NT2/D1 (cell line): Measurements from ENCODE around the gene ZNF620.

Source experiments
- DNase-seq: peaks from one replicate; pipeline ENCODE4 v3.0.0-alpha.2; 2011; ENCODE audit warnings: low read depth, low spot score
- H3K27me3 ChIP-seq: 2 replicates; pipeline ENCODE4 v1.6.0; 2011; ENCODE audit warnings: mild to moderate bottlenecking; ENCODE audit not compliant: insufficient read length, insufficient read depth
- H3K36me3 ChIP-seq: 2 replicates; pipeline ENCODE4 v1.6.1; 2011; ENCODE audit warnings: mild to moderate bottlenecking, low read length, mixed read lengths; ENCODE audit not compliant: insufficient read depth, insufficient read length
- H3K4me1 ChIP-seq: 2 replicates; pipeline ENCODE4 v1.5.1; 2011; ENCODE audit not compliant: insufficient read depth, insufficient read length
- H3K4me3 ChIP-seq: 2 replicates; pipeline ENCODE4 v1.5.1; 2011; ENCODE audit warnings: low read depth; ENCODE audit not compliant: insufficient read length
- H3K9ac ChIP-seq: 2 replicates; pipeline ENCODE4 v1.6.0; 2011; ENCODE audit warnings: low read depth; ENCODE audit not compliant: insufficient read length
- H3K9me3 ChIP-seq: 2 replicates; pipeline ENCODE4 v1.5.1; 2011; ENCODE audit warnings: mild to moderate bottlenecking, low read length; ENCODE audit not compliant: insufficient read depth
- SUZ12 ChIP-seq: IDR thresholded peaks from 2 replicates; pipeline ENCODE4 v1.6.1; 2011; ENCODE audit not compliant: insufficient read length, insufficient read depth; ENCODE audit errors: extremely low read depth
- YY1 ChIP-seq: IDR thresholded peaks from 2 replicates; pipeline ENCODE4 v1.6.1; 2011; ENCODE audit not compliant: insufficient read length, insufficient read depth
- ZNF274 ChIP-seq: IDR thresholded peaks from 2 replicates; pipeline ENCODE4 v1.6.1; 2011; ENCODE audit warnings: mild to moderate bottlenecking, low read depth, low read length

ZNF620 gene

GRCh38 chr3:40463579-40463978, 42.3 kb upstream of the ZNF620 start:
- TF ChIP-seq ZNF274 (no peak), SUZ12 (no peak), YY1 (no peak)
- no peak overlapping the region for H3K4me3 ChIP-seq
- H3K36me3 ChIP-seq = peaks cover 87% of the 10 kb centered on the region

GRCh38 chr3:40464339-40465110, 41.3 kb upstream of the ZNF620 start:
- H3K36me3 ChIP-seq = peaks cover 78% of the 10 kb centered on the region
- no peaks in the 10 kb centered on the region for H3K9me3 ChIP-seq
- no peak overlapping the region for H3K9ac ChIP-seq
- H3K4me3 ChIP-seq = no peak overlapping the region
- H3K27me3 ChIP-seq = no peaks in the 10 kb centered on the region
- no peak for TF ChIP-seq YY1
- TF ChIP-seq ZNF274 = no peak
- no peak for TF ChIP-seq SUZ12
- no peak for DNase-seq
- no peaks in the 10 kb centered on the region for H3K4me1 ChIP-seq

More at GRCh38 chr3:40463579-40463978, 42.3 kb upstream of the ZNF620 start:
- DNase-seq = no peak
- Histone ChIP-seq H3K4me1 (no peaks in the 10 kb centered on the region), H3K9me3 (no peaks in the 10 kb centered on the region), H3K9ac (no peak overlapping the region), H3K27me3 (no peaks in the 10 kb centered on the region)

DNA sequence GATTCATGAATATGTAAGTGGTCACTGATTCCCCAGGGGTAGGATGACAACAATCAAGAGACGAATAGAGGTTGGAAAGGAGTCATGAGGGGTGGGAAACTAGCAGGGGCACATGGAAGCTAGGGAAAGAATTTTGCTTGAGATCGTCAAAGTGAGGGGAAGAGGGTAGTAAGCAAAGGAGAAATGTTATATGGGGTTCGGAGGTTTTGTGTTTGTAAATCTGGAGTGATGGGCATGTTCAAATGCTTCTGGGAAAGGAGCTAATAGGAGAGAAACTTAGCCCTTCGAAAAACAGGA, 40.8 kb upstream of the ZNF620 start:
- Histone ChIP-seq H3K36me3 (peaks cover 74% of the 10 kb centered on the region), H3K27me3 (no peaks in the 10 kb centered on the region), H3K9ac (no peak overlapping the region), H3K4me1 (no peaks in the 10 kb centered on the region), H3K9me3 (no peaks in the 10 kb centered on the region), H3K4me3 (no peak overlapping the region)
- DNase-seq = no peak
- TF ChIP-seq ZNF274 (no peak), SUZ12 (no peak), YY1 (no peak)

- TF ChIP-seq SUZ12 (no peak), ZNF274 (no peak), YY1 (no peak)
- no peak overlapping the region for H3K9ac ChIP-seq
- H3K4me3 ChIP-seq = no peak overlapping the region
- no peaks in the 10 kb centered on the region for H3K27me3 ChIP-seq
- no peaks in the 10 kb centered on the region for H3K4me1 ChIP-seq
- no peak for DNase-seq
- H3K9me3 ChIP-seq = no peaks in the 10 kb centered on the region
- peaks cover 70% of the 10 kb centered on the region for H3K36me3 ChIP-seq
These were observed 40.4 kb upstream of the ZNF620 start for GRCh38 chr3:40465456-40465855.

DNA sequence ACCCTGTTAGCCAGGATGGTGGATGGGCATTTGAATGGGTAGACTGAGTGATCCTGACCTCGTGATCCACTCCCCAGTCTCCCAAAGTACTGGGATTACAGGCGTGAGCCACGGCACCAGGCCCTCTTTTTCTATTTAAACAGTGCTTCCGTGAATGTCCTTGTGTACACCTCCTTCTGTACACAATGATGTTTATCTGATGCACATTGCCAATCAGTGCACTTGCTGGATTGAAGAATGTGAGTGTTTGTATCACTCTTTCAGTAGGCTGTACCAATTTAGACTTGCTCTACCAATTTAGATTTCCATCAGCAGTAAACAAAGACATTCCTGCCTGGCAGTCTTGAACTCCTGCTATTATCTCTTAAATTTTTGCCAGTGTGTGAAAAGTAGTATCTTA, 37.8 kb upstream of the ZNF620 start:
- H3K4me3 ChIP-seq = no peak overlapping the region
- TF ChIP-seq ZNF274 (no peak), SUZ12 (no peak), YY1 (no peak)
- H3K9me3 ChIP-seq = no peaks in the 10 kb centered on the region
- H3K9ac ChIP-seq = no peak overlapping the region
- H3K27me3 ChIP-seq = no peaks in the 10 kb centered on the region
- peaks cover 48% of the 10 kb centered on the region for H3K36me3 ChIP-seq
- H3K4me1 ChIP-seq = no peaks in the 10 kb centered on the region
- no peak for DNase-seq

GRCh38 chr3:40470701-40471100, 35.1 kb upstream of the ZNF620 start:
- H3K4me1 ChIP-seq = no peaks in the 10 kb centered on the region
- DNase-seq = no peak
- no peak for TF ChIP-seq ZNF274
- TF ChIP-seq YY1 = no peak
- TF ChIP-seq SUZ12 = no peak

GRCh38 chr3:40476478-40477470, 29.1 kb upstream of the ZNF620 start, which contains the start of gene ZNF619:
Gene ZNF619 (plus strand): TSS chr3:40477122. CDS start chr3:40477980, 858 bp downstream.
- H3K36me3 ChIP-seq = peaks cover 6% of the 10 kb centered on the region
- H3K4me1 ChIP-seq = no peaks in the 10 kb centered on the region
- H3K4me3 ChIP-seq = peak within 1 kb of the TSS; percentile 61
- H3K27me3 ChIP-seq = no peaks in the 10 kb centered on the region
- H3K9ac ChIP-seq = peak within 1 kb of the TSS; percentile 79
- DNase-seq = no peak
- no peaks in the 10 kb centered on the region for H3K9me3 ChIP-seq
- no peak for TF ChIP-seq SUZ12
- TF ChIP-seq ZNF274 = no peak
- no peak for TF ChIP-seq YY1

More at GRCh38 chr3:40470701-40471100, 35.1 kb upstream of the ZNF620 start:
- Histone ChIP-seq H3K4me3 (no peak overlapping the region), H3K9me3 (no peaks in the 10 kb centered on the region), H3K9ac (no peak overlapping the region), H3K36me3 (peaks cover 22% of the 10 kb centered on the region), H3K27me3 (no peaks in the 10 kb centered on the region)
